ENCODE results near the gene JCAD. TPM values are rescaled to one million over a fixed set of nuclear protein-coding genes. Genes with fewer than 3 reads are reported as not detected.
"Not testable (repeated sequence)": the region's sequence is repeated elsewhere in the genome, so short reads cannot be mapped to it uniquely, and the experiment has no call there.

Gene JCAD
- total RNA-seq, 1 experiment from 2014 or later, result 0.77 TPM

DNA sequence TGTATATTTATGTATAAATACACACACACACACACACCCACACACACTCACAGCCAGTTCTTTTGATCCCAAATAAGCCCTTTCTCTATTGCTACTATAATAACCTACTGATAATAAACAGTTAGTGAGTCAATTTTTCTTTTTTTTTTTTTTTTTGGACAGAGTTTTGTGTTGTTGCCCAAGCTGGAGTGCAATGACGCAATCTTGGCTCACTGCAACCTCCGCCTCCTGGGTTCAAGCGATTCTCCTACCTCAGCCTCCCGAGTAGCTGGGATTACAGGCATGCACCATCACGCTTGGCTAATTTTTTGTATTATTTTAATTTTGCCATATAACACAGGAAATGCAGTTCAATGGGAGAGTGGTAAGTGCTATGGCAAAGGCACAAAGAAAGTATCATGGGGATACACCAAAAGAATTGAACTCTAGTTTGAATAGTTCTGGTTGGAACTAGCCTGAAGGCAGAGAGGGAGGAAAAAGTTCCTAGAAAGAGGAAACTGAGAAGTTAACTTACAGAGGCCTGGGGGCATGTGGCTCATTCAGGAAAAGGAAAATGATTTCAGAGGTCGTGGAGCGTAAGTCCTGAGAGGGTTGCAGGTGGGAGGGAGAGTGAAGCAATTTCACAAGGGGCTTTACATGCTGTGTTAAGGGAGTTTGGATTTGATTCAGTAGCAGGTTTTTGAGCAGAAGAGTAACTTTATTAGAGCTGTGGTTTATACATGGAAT is 44.4 kb upstream of the JCAD start:
- TF ChIP-seq, protein P1, sequence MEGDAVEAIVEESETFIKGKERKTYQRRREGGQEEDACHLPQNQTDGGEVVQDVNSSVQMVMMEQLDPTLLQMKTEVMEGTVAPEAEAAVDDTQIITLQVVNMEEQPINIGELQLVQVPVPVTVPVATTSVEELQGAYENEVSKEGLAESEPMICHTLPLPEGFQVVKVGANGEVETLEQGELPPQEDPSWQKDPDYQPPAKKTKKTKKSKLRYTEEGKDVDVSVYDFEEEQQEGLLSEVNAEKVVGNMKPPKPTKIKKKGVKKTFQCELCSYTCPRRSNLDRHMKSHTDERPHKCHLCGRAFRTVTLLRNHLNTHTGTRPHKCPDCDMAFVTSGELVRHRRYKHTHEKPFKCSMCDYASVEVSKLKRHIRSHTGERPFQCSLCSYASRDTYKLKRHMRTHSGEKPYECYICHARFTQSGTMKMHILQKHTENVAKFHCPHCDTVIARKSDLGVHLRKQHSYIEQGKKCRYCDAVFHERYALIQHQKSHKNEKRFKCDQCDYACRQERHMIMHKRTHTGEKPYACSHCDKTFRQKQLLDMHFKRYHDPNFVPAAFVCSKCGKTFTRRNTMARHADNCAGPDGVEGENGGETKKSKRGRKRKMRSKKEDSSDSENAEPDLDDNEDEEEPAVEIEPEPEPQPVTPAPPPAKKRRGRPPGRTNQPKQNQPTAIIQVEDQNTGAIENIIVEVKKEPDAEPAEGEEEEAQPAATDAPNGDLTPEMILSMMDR (conservative IDR thresholded peaks at IDR 0.05), result no peak

DNA sequence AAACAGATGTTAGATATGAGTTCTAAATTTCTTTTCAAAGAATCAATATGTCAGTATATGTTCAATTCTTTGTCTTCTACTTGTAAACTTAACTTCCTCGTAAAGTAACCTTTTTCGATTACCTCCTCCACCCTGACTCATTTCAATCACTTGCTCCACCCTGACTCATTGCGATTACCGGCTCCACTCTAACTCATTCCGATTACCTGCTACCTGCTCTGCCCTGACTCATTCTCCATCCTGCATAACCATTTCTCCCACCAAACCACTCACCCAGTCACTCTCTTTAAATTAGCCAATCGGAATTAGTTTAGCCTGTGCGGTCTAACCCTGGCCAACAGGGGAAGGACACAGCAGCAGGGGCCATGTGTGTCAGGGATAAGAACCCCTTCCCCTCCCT is 40.3 kb upstream of the JCAD start:
- not testable (repeated sequence) for H3K9me3 Mint-ChIP-seq; H4K5ac ChIP-seq (ENCODE audit: insufficient read length, low read depth, low read length); H3K14ac ChIP-seq (ENCODE audit: insufficient read depth, low read length); H3K4me3 Mint-ChIP-seq; H3K79me1 ChIP-seq (ENCODE audit: insufficient read depth, low read depth, low read length, poor library complexity, severe bottlenecking); H3K27ac ChIP-seq (ENCODE audit: insufficient read length, low read depth, low read length); H2BK12ac ChIP-seq (ENCODE audit: insufficient read length, low read depth, low read length); H3K4me2 ChIP-seq (ENCODE audit: insufficient read depth, insufficient read length, low read length); H3K18ac ChIP-seq (ENCODE audit: insufficient read length, low read depth, low read length); H3K4me1 ChIP-seq (ENCODE audit: insufficient read depth, low read length); H3K79me2 ChIP-seq (ENCODE audit: insufficient read depth, low read length); H3K56ac ChIP-seq (ENCODE audit: insufficient read length, low read depth, low read length); H2BK20ac ChIP-seq (ENCODE audit: low read depth, low read length, poor library complexity, severe bottlenecking); H3K9ac ChIP-seq (ENCODE audit: extremely low read depth, insufficient read length, low read length); H2BK15ac ChIP-seq (ENCODE audit: low read depth, low read length); H4K20me1 ChIP-seq (ENCODE audit: control insufficient read depth, insufficient read depth, insufficient read length); H3K27me3 ChIP-seq (ENCODE audit: insufficient read depth, low read length); H4K8ac ChIP-seq (replicated peaks; ENCODE audit: insufficient read length, low read depth, low read length); DNase-seq; H2BK120ac ChIP-seq (ENCODE audit: low read depth, low read length, poor library complexity, severe bottlenecking); H3K4ac ChIP-seq (ENCODE audit: low read depth, low read length); H4K91ac ChIP-seq (ENCODE audit: insufficient read length, low read depth, low read length); H2AFZ ChIP-seq (ENCODE audit: low read length); H2BK5ac ChIP-seq (ENCODE audit: insufficient read length, low read length); H3K27me3 Mint-ChIP-seq (ENCODE audit: low read depth); H3K23ac ChIP-seq (ENCODE audit: insufficient read length, low read depth, low read length); H3K27ac Mint-ChIP-seq; H3K9me3 ChIP-seq (ENCODE audit: control insufficient read depth, low read depth, low read length); H3K36me3 Mint-ChIP-seq (ENCODE audit: insufficient read depth in 1 of 3, low read depth in 3 of 3); H2AK5ac ChIP-seq (ENCODE audit: insufficient read length, low read length); H3K23me2 ChIP-seq (ENCODE audit: insufficient read length, low read depth, low read length, poor library complexity, severe bottlenecking); H3T11ph ChIP-seq (ENCODE audit: low read length)
- H3K4me1 Mint-ChIP-seq, result peaks cover 7 to 11% of the 10 kb centered on the region in 2 experiments
- WGBS (ENCODE audit: extremely low coverage, insufficient read length, low lambda C conversion rate), result no CpG with 5 or more reads among the region's 7 CpGs

More for the DNA sequence above, 44.4 kb upstream of the JCAD start:
- no peaks in the 10 kb centered on the region for H3K79me1 ChIP-seq (ENCODE audit: insufficient read depth, low read depth, low read length, poor library complexity, severe bottlenecking)
- H2BK15ac ChIP-seq (ENCODE audit: low read depth, low read length), result no peak overlapping the region
- no peaks in the 10 kb centered on the region for H3K27me3 ChIP-seq (ENCODE audit: insufficient read depth, low read length)
- no CpG with 5 or more reads among the region's 7 CpGs for WGBS (ENCODE audit: extremely low coverage, insufficient read length, low lambda C conversion rate)
- Mint-ChIP-seq H3K9me3 (peaks cover 0 to 5% of the 10 kb centered on the region in 2 experiments; a peak in 1 of 5 replicates), H3K4me1 (peaks cover 4 to 9% of the 10 kb centered on the region in 2 experiments; a peak in 3 of 4 replicates), H3K27me3 (ENCODE audit: low read depth) (no peaks in the 10 kb centered on the region), H3K4me3 (no peak overlapping the region), H3K27ac (no peak overlapping the region), H3K36me3 (ENCODE audit: insufficient read depth in 1 of 3, low read depth in 3 of 3) (no peaks in the 10 kb centered on the region)
- no peak overlapping the region for H3K18ac ChIP-seq (ENCODE audit: insufficient read length, low read depth, low read length)
- H2BK20ac ChIP-seq (ENCODE audit: low read depth, low read length, poor library complexity, severe bottlenecking), result no peak overlapping the region
- no peak overlapping the region for H2BK120ac ChIP-seq (ENCODE audit: low read depth, low read length, poor library complexity, severe bottlenecking)
- H4K5ac ChIP-seq (ENCODE audit: insufficient read length, low read depth, low read length), result no peak overlapping the region
- no peaks in the 10 kb centered on the region for H4K20me1 ChIP-seq (ENCODE audit: control insufficient read depth, insufficient read depth, insufficient read length)
- H2AK5ac ChIP-seq (ENCODE audit: insufficient read length, low read length), result no peak overlapping the region
- H3K23me2 ChIP-seq (ENCODE audit: insufficient read length, low read depth, low read length, poor library complexity, severe bottlenecking), result no peaks in the 10 kb centered on the region
- no peak overlapping the region for H3T11ph ChIP-seq (ENCODE audit: low read length)
- no peak overlapping the region for H3K9ac ChIP-seq (ENCODE audit: extremely low read depth, insufficient read length, low read length)
- H2BK5ac ChIP-seq (ENCODE audit: insufficient read length, low read length), result no peak overlapping the region
- H3K14ac ChIP-seq (ENCODE audit: insufficient read depth, low read length), result no peak overlapping the region
- DNase-seq, result no peak
- H3K4ac ChIP-seq (ENCODE audit: low read depth, low read length), result no peak overlapping the region
- H3K27ac ChIP-seq (ENCODE audit: insufficient read length, low read depth, low read length), result no peak overlapping the region
- H3K56ac ChIP-seq (ENCODE audit: insufficient read length, low read depth, low read length), result no peak overlapping the region
- no peak overlapping the region for H4K91ac ChIP-seq (ENCODE audit: insufficient read length, low read depth, low read length)
- H3K4me2 ChIP-seq (ENCODE audit: insufficient read depth, insufficient read length, low read length), result no peak overlapping the region
- no peaks in the 10 kb centered on the region for H3K4me1 ChIP-seq (ENCODE audit: insufficient read depth, low read length)
- no peak overlapping the region for H3K23ac ChIP-seq (ENCODE audit: insufficient read length, low read depth, low read length)
- H4K8ac ChIP-seq (replicated peaks; ENCODE audit: insufficient read length, low read depth, low read length), result no peak overlapping the region
- H2AFZ ChIP-seq (ENCODE audit: low read length), result no peak overlapping the region
- H2BK12ac ChIP-seq (ENCODE audit: insufficient read length, low read depth, low read length), result no peak overlapping the region
- no peaks in the 10 kb centered on the region for H3K9me3 ChIP-seq (ENCODE audit: control insufficient read depth, low read depth, low read length)
- H3K79me2 ChIP-seq (ENCODE audit: insufficient read depth, low read length), result no peaks in the 10 kb centered on the region
